ENCODE data around the gene NEB.

NEB gene

DNA sequence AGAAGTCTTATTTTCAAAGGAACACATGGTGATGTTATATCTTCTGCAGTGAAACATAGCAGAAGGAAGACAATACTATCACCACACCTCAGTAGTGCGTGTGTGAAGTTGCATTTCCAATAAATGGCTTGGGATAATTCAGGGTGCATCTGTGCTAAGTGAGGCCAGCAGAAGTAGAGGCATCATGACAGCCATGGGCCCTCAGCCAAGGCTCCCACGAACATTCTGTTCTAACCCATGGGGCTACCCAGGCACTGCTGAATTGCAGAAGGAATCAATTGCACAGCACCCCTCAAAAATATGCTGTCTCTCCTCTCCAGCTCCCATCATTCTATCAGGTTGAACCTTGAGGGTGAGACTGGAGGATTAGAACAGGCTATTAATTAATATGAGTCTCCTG is 185.1 kb downstream of the NEB start:
- TF ChIP-seq, protein P1, sequence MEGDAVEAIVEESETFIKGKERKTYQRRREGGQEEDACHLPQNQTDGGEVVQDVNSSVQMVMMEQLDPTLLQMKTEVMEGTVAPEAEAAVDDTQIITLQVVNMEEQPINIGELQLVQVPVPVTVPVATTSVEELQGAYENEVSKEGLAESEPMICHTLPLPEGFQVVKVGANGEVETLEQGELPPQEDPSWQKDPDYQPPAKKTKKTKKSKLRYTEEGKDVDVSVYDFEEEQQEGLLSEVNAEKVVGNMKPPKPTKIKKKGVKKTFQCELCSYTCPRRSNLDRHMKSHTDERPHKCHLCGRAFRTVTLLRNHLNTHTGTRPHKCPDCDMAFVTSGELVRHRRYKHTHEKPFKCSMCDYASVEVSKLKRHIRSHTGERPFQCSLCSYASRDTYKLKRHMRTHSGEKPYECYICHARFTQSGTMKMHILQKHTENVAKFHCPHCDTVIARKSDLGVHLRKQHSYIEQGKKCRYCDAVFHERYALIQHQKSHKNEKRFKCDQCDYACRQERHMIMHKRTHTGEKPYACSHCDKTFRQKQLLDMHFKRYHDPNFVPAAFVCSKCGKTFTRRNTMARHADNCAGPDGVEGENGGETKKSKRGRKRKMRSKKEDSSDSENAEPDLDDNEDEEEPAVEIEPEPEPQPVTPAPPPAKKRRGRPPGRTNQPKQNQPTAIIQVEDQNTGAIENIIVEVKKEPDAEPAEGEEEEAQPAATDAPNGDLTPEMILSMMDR (conservative IDR thresholded peaks at IDR 0.05; ENCODE audit: low read depth, low read length) = no peak
- H3K4me3 ChIP-seq (ENCODE audit: low read length) = no peak overlapping the region
- no peak for DNase-seq (ENCODE audit: low read depth)

DNA sequence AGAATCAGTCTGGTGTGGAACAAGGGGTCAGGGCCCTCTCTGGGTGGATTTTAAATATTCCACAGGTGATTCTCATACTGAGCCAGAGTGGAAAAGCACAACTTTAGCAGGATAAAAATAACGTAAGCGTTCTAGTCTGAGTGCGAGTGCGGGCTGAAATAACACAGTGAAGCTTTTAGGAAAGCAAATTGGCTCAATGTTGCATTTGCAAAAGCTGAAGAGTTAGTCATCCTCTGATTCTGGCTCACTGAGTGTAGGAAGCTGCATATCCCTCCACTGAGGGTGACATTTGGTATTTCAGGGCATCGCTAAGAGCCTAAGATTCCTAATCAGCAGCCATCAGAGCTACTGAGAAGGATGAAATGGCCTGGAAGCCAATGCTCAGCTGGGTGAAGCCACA is 189.8 kb downstream of the NEB start:
- TF ChIP-seq, protein P1 (conservative IDR thresholded peaks at IDR 0.05; ENCODE audit: low read depth, low read length) = no peak
- DNase-seq (ENCODE audit: low read depth) = no peak
- H3K4me3 ChIP-seq (ENCODE audit: low read length) = no peak overlapping the region

DNA sequence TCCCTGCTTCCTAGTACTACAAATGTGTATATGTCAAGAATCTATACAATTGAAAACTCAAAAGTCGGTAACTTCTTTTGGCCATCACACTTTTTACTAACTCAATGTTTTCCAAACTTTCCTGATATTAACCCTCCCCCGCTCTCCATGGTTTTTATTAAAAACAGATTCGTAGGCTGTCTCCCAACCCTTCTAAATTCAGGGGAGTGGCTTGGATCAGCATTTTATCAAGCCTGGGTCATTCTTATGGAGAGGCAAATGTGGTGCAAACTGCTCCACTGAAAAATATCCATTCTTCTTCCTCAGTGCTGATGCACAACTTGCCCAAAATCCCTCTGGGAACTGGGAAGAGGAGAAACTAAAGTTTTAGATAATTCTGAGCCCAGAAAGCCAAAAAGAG is 190.4 kb downstream of the NEB start:
- no peak overlapping the region for H3K4me3 ChIP-seq (ENCODE audit: low read length)
- no peak for DNase-seq (ENCODE audit: low read depth)
- TF ChIP-seq, protein P1 (conservative IDR thresholded peaks at IDR 0.05; ENCODE audit: low read depth, low read length) = no peak

DNA sequence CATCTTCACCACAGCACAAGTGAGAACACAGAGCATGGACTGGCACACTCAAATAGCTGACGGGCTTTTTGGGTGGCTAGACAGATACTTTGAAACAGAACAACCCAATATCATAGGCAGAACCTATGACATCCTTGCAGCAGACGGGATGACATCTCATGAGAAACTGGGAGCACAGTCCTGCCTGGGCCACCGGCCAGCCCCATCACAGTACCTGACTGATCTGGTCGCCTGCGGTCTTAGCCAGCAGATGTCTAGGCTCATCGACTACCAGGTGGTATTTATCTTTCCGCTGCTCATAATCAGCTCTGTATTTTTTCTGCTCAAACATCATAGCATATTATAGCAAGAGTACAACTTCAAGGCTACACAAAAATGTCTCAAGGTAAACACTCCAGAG is 200.3 kb downstream of the NEB start:
- DNase-seq (ENCODE audit: low read depth) = no peak
- H3K4me3 ChIP-seq (ENCODE audit: low read length) = no peak overlapping the region
- TF ChIP-seq, protein P1 (conservative IDR thresholded peaks at IDR 0.05; ENCODE audit: low read depth, low read length) = no peak

DNA sequence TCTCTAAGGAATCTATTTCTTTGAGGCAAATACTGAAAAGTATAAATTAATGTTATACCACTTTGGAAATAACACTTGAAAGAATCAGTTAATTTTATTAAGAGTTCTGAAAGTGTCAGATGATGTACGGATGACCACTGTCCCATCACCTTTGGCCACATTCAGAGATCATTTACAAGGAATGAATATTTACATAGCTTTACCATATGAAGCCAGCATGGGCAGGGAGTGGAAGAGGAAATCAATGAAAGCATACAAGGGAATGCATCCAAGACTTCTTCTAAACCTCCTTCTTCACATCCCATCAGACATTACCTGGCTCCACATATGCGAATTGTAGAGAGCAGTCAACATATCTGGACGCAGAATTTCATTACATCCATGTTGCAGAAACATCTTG is 201.1 kb downstream of the NEB start:
- TF ChIP-seq, protein P1 (conservative IDR thresholded peaks at IDR 0.05; ENCODE audit: low read depth, low read length) = no peak
- DNase-seq (ENCODE audit: low read depth) = no peak
- no peak overlapping the region for H3K4me3 ChIP-seq (ENCODE audit: low read length)

DNA sequence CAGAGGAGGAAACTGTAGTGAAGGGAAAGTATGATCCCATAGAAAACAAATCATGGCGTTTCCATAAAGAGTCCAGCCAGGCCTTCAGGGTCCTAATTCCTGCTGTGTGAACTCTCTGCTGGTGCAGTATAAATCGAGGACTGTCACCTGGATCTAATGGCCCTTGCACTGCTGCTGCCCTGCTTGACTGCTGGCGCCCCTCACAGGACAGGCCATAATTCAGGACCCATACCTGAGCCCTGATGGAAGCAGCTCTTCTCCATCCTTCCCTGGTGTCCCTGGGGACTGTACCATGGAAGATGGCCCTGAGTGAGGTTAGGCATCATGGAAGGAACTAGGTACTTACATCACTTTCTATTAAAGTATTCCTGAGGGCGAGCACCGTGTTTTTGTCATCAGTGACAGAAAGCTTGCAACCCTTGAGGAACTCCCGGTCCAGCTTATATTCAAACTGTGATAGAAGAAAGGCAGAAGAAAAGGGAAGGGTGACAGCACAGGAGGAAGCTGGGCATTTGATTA is 207.6 kb downstream of the NEB start:
- DNase-seq (ENCODE audit: low read depth) = no peak
- TF ChIP-seq, protein P1 (conservative IDR thresholded peaks at IDR 0.05; ENCODE audit: low read depth, low read length) = no peak
- no peak overlapping the region for H3K4me3 ChIP-seq (ENCODE audit: low read length)

DNA sequence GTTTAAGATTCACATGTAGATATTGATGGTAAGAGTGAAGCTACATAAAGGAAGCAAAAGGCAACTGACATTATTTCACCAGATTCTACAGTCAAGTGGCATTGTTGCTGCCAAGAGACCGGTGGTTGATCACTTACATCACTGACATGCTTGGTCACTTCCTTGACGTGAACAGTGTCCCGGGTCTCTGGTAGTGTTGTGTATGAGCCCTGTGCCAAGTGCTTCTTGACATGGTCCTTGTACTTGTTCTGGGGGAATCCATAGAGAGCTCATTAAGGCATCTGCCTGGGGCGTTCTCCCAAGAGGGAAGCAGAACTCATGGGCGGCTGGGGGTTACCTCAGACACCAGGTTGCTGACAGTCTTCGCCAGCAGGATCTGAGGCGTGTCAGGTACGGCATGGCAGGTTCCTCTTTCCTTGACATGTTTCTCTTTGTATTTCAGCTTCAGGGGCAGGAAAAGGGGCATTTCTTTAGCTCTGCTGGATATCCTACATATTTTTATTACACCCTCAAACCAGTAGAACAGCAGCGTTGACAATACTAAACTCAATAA is 208.4 kb downstream of the NEB start:
- TF ChIP-seq, protein P1 (conservative IDR thresholded peaks at IDR 0.05; ENCODE audit: low read depth, low read length) = no peak
- no peak overlapping the region for H3K4me3 ChIP-seq (ENCODE audit: low read length)
- no peak for DNase-seq (ENCODE audit: low read depth)
